ENCODE data around the gene PEX11A. TPM values are rescaled to one million over a fixed set of nuclear protein-coding genes. Genes with fewer than 3 reads are reported as not detected.

The PEX11A gene
- polyA plus RNA-seq, 1 donor = 15.0 TPM

Other genes with a start within 250 kb of the PEX11A start
- gene RHCG, start 194.2 kb downstream of the PEX11A start, polyA plus RNA-seq = 0.12 TPM
- gene TICRR, start 115.3 kb downstream of the PEX11A start, polyA plus RNA-seq = 3.9 TPM
- gene KIF7, start 35.3 kb downstream of the PEX11A start, polyA plus RNA-seq = 3.7 TPM
- gene PLIN1, start 11.4 kb downstream of the PEX11A start, polyA plus RNA-seq = 0.34 TPM
- gene WDR93, start 57 bp upstream of the PEX11A start, polyA plus RNA-seq = 0.30 TPM
- gene MESP1, start 60.5 kb upstream of the PEX11A start, polyA plus RNA-seq = 1.0 TPM
- gene MESP2, start 85.6 kb upstream of the PEX11A start, polyA plus RNA-seq = 0.30 TPM
- 1,092 TPM for gene ANPEP, start 124.1 kb upstream of the PEX11A start, polyA plus RNA-seq
- gene AP3S2, start 203.2 kb upstream of the PEX11A start, polyA plus RNA-seq = 26.1 TPM
- gene ARPIN, start 222.2 kb upstream of the PEX11A start, polyA plus RNA-seq = 31.3 TPM